ENCODE measurements around the gene TEN1. TPM values are rescaled to one million over a fixed set of nuclear protein-coding genes. Genes with fewer than 3 reads are reported as not detected.

TEN1 gene
- total RNA-seq, 2 experiments from 2014 or later: 9.7 to 12.2 TPM

DNA sequence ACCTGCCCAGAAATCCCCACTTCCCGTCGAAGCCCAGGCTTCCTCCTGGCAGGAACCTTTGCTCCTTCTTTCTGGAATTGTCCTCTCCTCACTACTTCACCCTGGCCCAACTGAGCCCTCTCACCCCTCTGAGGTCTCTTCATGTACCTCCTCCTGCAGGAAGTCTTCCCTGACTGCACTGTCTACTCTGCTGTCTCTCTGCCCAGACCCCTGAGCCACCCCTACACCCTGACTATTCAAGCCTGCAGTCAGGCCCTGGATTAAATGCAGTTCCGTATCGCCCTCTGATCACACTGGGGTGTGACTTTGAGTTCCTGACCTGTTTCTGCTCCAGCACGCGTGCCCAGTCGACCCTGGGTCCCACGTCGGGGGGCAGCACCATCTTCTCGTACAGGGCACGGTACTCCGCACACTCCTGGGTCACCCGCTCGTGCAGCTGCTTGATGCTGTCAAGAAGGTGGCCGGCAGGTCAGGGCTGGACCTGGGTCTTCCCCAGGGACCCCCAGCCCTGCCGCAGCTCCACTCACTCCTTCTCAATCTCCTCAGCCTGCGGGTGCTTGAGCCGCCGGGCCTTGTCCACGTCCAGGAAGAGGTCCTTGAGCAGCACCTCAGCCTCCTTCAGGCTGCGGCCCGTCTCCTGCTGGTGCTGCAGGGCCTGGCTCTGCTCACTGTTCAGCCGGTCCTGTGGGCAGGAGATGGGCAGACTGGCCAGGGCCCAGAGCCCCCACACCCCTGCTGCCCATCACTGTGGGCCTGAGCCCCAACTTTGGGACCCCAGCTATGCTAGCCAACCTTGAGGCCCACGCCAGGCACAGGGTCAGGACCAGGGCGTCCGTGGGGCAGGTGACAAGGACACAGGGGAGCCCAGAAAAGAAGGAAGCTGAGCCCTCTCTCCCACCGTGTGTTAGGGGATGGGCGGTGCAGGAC is 44.2 kb downstream of the TEN1 start:
- Mint-ChIP-seq H3K27me3 (ENCODE audit: low read depth) (no peaks in the 10 kb centered on the region), H3K36me3 (ENCODE audit: low read depth) (no peaks in the 10 kb centered on the region), H3K9me3 (no peaks in the 10 kb centered on the region), H3K4me3 (no peak overlapping the region), H3K27ac (no peak overlapping the region), H3K4me1 (ENCODE audit: low read depth) (peaks cover 4% of the 10 kb centered on the region)
- DNase-seq: no peak
- intact Hi-C loops (cut with micrococcal nuclease): no loop called here
- CTCF ChIA-PET: interaction anchor here (0.7 kb wide), 1 partner anchor 9 kb away, joined by 4 read pairs; no protein-coding TSS in a partner anchor

GRCh38 chr17:76023900-76024237 is 44.8 kb downstream of the TEN1 start:
- no peak for DNase-seq
- intact Hi-C loops (cut with micrococcal nuclease): no loop called here
- no peak overlapping the region for H3K27ac Mint-ChIP-seq
- no peaks in the 10 kb centered on the region for H3K9me3 Mint-ChIP-seq
- no peaks in the 10 kb centered on the region for H3K27me3 Mint-ChIP-seq (ENCODE audit: low read depth)
- CTCF ChIA-PET: interaction anchor here (0.7 kb wide), 1 partner anchor 10 kb away, joined by 4 read pairs; no protein-coding TSS in a partner anchor
- no peaks in the 10 kb centered on the region for H3K36me3 Mint-ChIP-seq (ENCODE audit: low read depth)
- H3K4me3 Mint-ChIP-seq: no peak overlapping the region
- peaks cover 11% of the 10 kb centered on the region for H3K4me1 Mint-ChIP-seq (ENCODE audit: low read depth)

GRCh38 chr17:76024353-76024752 is 45.3 kb downstream of the TEN1 start:
- Mint-ChIP-seq H3K4me1 (ENCODE audit: low read depth) (peaks cover 15% of the 10 kb centered on the region), H3K36me3 (ENCODE audit: low read depth) (no peaks in the 10 kb centered on the region), H3K4me3 (no peak overlapping the region), H3K27ac (no peak overlapping the region), H3K9me3 (no peaks in the 10 kb centered on the region), H3K27me3 (ENCODE audit: low read depth) (no peaks in the 10 kb centered on the region)
- no peak for DNase-seq
- intact Hi-C loops (cut with micrococcal nuclease): no loop called here
- CTCF ChIA-PET: no interaction called here

- H3K4me1 Mint-ChIP-seq (ENCODE audit: low read depth): peaks cover 23% of the 10 kb centered on the region
- H3K9me3 Mint-ChIP-seq: no peaks in the 10 kb centered on the region
- no peak for DNase-seq
- H3K27ac Mint-ChIP-seq: no peak overlapping the region
- no peak overlapping the region for H3K4me3 Mint-ChIP-seq
- CTCF ChIA-PET: interaction anchor here (0.6 to 1.2 kb wide), 2 partner anchors 20 to 22 kb away, joined by 3 to 4 read pairs; no protein-coding TSS in a partner anchor
- H3K27me3 Mint-ChIP-seq (ENCODE audit: low read depth): no peaks in the 10 kb centered on the region
- H3K36me3 Mint-ChIP-seq (ENCODE audit: low read depth): no peaks in the 10 kb centered on the region
- intact Hi-C loops (cut with micrococcal nuclease): no loop called here
These were observed 46.3 kb downstream of the TEN1 start for GRCh38 chr17:76025294-76025693.

DNA sequence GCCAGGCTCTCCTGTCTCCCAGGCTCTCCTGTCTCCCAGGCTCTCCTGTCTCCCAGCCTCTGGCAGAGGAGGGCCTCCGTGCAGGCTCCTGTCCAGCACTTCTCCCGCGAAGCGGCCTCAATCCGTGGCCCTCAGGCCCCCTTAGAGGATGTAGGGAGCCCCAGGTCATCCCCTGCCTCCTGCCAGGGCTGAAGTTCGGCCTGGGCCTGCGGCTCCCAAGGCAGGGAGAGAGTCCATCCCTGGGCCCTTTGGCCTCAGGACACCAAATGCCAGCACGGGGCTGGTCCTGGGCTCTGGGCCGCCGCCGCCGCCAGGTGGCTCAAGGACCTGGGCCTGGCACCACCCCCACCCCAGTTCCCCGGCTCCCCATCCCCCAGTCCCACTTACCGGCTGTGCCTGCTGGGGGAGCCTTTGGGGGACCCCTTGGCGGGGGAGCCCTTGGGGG is 47.7 kb downstream of the TEN1 start:
- DNase-seq: no peak
- Mint-ChIP-seq H3K27ac (no peak overlapping the region), H3K4me1 (ENCODE audit: low read depth) (peaks cover 23% of the 10 kb centered on the region), H3K4me3 (no peak overlapping the region), H3K27me3 (ENCODE audit: low read depth) (no peaks in the 10 kb centered on the region), H3K9me3 (no peaks in the 10 kb centered on the region), H3K36me3 (ENCODE audit: low read depth) (no peaks in the 10 kb centered on the region)
- CTCF ChIA-PET: interaction anchor here (1.2 to 1.3 kb wide), 2 partner anchors 12 to 21 kb away, joined by 4 to 5 read pairs; no protein-coding TSS in a partner anchor
- intact Hi-C loops (cut with micrococcal nuclease): no loop called here

GRCh38 chr17:76027159-76027839 is 48.3 kb downstream of the TEN1 start, which contains the start of gene EVPL:
EVPL (minus strand) TSS chr17:76027306; CDS start chr17:76027198, 108 bp downstream.
- intact Hi-C loops (cut with micrococcal nuclease): no loop called here
- no peak within 1 kb of the TSS for H3K4me3 Mint-ChIP-seq
- H3K27me3 Mint-ChIP-seq (ENCODE audit: low read depth): no peaks in the 10 kb centered on the region
- CTCF ChIA-PET: interaction anchor here (1.3 kb wide), 1 partner anchor 13 kb away, joined by 5 read pairs; no protein-coding TSS in a partner anchor
- H3K36me3 Mint-ChIP-seq (ENCODE audit: low read depth): no peaks in the 10 kb centered on the region
- H3K27ac Mint-ChIP-seq: no peak within 1 kb of the TSS
- H3K9me3 Mint-ChIP-seq: no peaks in the 10 kb centered on the region
- H3K4me1 Mint-ChIP-seq (ENCODE audit: low read depth): peaks cover 23% of the 10 kb centered on the region
- DNase-seq: no peak

DNA sequence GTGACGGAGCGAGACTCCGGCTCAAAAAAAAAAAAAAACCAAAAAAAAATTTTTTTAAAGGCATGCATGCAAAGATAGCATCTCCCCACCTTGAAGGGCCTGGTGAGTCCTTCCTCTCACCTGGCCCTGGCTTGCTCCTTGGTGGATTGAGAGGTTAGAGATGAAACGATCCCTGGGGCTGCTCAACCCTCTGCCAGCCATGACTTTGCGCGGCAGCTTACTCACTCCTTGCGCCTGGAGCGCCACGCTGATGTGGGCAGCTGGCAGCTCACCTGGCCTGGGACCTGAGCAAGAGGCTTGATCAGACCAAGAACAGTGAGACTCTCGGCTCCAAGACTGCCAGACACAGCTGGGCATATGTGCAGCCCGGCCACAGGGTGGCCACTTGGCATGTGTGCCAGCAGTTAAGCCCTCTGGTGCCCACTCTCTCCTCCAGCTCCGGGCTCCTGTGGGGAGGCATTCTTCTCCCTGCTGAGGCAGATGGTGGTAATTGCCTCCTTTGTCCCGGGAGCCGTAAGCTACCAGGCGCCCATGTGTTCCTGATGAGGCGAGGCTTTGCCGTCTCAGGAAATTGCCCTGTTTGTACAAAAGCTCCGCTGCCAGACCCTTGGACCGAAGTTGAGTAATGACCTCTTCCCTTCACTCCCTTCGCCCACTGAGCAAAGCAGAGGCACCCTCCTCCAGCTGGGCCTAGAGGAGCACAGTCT is 53.2 kb downstream of the TEN1 start:
- H3K27ac Mint-ChIP-seq: no peak overlapping the region
- intact Hi-C loops (cut with micrococcal nuclease): no loop called here
- peaks cover 23% of the 10 kb centered on the region for H3K4me1 Mint-ChIP-seq (ENCODE audit: low read depth)
- H3K36me3 Mint-ChIP-seq (ENCODE audit: low read depth): no peaks in the 10 kb centered on the region
- no peak overlapping the region for H3K4me3 Mint-ChIP-seq
- H3K27me3 Mint-ChIP-seq (ENCODE audit: low read depth): no peaks in the 10 kb centered on the region
- CTCF ChIA-PET: interaction anchor here (2.5 to 4.0 kb wide), 2 partner anchors 18 to 19 kb away, joined by 15 to 19 read pairs; no protein-coding TSS in a partner anchor
- H3K9me3 Mint-ChIP-seq: no peaks in the 10 kb centered on the region
- no peak for DNase-seq

DNA sequence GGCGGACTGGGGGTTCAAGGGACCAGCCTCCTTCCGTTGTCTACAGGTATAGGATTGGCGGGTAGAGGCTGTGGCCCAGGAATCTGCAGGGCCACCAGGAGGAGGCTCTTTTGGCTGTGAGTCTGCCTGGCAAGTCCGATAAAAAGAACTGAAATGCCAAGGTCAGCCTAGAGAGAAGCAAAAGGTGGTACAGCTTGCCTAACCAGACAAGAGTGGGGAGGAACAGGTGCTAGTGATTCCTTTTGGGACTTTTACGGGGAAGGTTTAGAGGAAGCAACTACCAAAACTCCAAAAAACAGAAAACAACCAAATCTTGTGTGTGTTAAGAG is 53.7 kb downstream of the TEN1 start:
- no peaks in the 10 kb centered on the region for H3K9me3 Mint-ChIP-seq
- intact Hi-C loops (cut with micrococcal nuclease): no loop called here
- H3K27ac Mint-ChIP-seq: no peak overlapping the region
- CTCF ChIA-PET: interaction anchor here (2.5 kb wide), 1 partner anchor 19 kb away, joined by 15 read pairs; no protein-coding TSS in a partner anchor
- no peaks in the 10 kb centered on the region for H3K36me3 Mint-ChIP-seq (ENCODE audit: low read depth)
- no peaks in the 10 kb centered on the region for H3K27me3 Mint-ChIP-seq (ENCODE audit: low read depth)
- peaks cover 23% of the 10 kb centered on the region for H3K4me1 Mint-ChIP-seq (ENCODE audit: low read depth)
- no peak for DNase-seq
- no peak overlapping the region for H3K4me3 Mint-ChIP-seq

GRCh38 chr17:76033139-76033538 is 54.1 kb downstream of the TEN1 start:
- H3K27ac Mint-ChIP-seq: no peak overlapping the region
- CTCF ChIA-PET: interaction anchor here (1.0 to 2.5 kb wide), 4 partner anchors 20 to 265 kb away, joined by 3 to 15 read pairs (median 4); no protein-coding TSS in a partner anchor
- DNase-seq: no peak
- H3K4me3 Mint-ChIP-seq: no peak overlapping the region
- intact Hi-C loops (cut with micrococcal nuclease): no loop called here
- peaks cover under 1% of the 10 kb centered on the region for H3K36me3 Mint-ChIP-seq (ENCODE audit: low read depth)
- no peaks in the 10 kb centered on the region for H3K27me3 Mint-ChIP-seq (ENCODE audit: low read depth)
- H3K9me3 Mint-ChIP-seq: no peaks in the 10 kb centered on the region
- H3K4me1 Mint-ChIP-seq (ENCODE audit: low read depth): peaks cover 23% of the 10 kb centered on the region

DNA sequence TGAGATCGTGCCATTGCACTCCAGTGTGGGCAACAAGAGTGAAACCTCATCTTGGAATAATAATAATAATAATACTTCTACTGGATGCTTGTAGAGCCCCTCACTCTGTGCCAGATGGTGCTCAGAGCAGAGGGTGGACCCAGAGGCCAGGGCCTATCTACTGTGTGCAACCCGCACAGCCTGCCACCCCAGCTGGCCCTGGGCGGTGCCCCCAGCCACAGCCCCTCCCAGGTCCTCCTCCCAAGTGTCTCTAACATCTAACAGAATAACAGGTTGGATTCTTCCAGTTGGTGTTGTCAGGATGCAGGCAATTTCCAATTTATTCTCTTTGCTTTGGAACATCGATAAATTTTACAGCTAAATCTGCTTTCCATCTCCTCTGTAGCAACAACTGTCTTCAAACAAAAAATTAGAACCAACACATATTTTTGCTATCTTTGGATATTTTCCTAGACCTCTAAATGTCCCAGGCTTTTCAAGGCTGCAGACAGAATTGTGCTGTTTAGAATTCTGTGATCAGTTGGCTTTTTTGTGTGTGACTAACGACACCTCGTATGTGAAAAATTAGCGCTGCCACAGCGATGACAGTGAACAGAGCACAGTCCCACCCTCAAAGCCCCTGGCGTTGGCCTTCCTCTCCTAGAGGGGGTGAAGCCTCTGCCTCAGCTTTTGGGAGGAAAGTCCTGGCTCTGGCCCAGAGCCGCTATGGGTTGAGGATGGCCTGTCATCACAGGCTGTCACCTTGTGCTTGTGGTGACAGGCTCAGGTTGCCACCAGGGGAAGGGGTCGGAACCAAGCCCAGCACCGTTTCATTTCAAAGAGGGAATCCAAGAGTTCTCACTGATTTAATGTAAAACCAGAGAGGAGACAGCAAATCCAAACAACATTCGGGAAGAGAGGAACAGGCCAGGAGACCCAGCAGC is 55.6 kb downstream of the TEN1 start:
- Mint-ChIP-seq H3K4me3 (no peak overlapping the region), H3K27ac (no peak overlapping the region), H3K4me1 (ENCODE audit: low read depth) (peaks cover 8% of the 10 kb centered on the region), H3K27me3 (ENCODE audit: low read depth) (no peaks in the 10 kb centered on the region), H3K36me3 (ENCODE audit: low read depth) (peaks cover 11% of the 10 kb centered on the region), H3K9me3 (no peaks in the 10 kb centered on the region)
- CTCF ChIA-PET: interaction anchor here (0.8 to 2.5 kb wide), 5 partner anchors 21 to 245 kb away, joined by 3 to 15 read pairs (median 4); no protein-coding TSS in a partner anchor
- intact Hi-C loops (cut with micrococcal nuclease): no loop called here
- DNase-seq: no peak

Measured in activated naive CD4-positive, alpha-beta T cell treated with anti-CD3 and anti-CD28 coated beads for 36 hours (primary cell).